NCI-H69 (cell line): Measurements from ENCODE around the gene SMC4.
A peak's percentile ranks its signal among the peaks of the same experiment; 100 is the strongest.

Experiments
- DNase-seq: peaks from one replicate; lab custom pipeline; 2025; lab: John Stamatoyannopoulos, UW

SMC4 gene

DNA sequence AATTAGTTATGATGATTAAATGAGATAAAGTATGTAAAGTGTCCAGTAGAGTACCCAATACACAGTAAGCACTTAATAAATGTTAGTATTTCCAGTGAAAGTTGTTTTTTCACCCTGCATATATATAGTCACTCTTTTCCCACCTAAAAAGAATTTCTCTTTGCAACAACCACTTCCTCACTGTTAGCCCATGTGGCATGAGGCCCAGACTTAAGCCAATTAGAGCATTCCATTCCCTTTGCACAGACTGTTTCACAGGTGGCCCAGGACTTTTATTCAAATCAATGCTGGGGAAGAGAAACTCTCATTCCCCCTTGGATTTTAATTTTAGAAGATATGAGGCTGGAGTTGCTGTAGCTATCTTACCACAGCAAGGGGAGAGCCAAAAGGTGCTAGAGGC, 4.2 kb upstream of the SMC4 start:
- DNase-seq, result peak; percentile 10

DNA sequence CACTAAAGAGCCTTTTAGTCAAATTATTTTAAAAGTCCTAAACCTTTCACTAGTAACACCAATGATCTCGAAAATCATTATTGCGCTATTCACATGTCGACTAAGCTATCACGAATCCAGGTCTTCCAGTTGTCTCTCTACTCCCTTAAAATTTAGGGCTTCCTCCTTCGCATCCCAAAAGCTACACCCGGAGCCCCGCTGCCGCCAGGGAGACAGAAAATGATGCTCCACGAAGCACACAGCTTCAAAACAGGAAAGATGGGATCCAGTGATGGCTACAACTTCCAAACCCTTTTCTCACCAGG, 678 bp upstream of the SMC4 start:
- DNase-seq, result no peak

DNA sequence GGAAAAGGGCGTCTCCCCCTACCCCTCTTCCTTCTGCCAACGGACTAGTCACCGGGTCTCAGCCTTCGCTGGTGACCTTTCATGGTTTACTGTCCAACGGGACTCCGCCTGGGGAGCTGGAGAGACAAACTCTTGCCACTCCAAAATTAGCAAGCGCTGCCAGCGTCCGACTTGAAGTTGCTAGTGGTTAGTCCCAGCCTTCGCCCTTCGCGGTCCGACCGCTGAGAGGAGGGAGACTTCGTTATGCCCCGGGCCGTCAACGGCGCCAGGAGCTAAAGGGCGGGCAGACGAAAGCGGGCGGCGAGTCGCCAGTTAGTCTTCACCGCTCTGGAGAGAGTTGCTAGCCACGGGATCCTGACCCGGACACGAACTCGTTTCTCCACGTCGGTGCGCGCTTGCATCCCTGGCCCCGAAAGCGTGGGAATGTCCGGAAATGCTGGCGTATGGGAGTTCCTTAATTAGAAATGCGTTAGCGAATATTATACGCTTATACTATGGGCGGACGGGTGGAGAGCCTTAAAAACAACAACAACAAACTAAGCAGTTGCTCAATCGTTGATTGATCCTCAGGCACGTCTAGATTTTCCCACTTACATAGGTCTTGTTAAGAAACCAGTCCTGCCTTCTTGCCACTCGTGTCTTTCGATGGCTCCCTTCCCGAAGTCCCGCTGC, 716 bp downstream of the SMC4 start:
- DNase-seq, result peak; percentile 63

DNA sequence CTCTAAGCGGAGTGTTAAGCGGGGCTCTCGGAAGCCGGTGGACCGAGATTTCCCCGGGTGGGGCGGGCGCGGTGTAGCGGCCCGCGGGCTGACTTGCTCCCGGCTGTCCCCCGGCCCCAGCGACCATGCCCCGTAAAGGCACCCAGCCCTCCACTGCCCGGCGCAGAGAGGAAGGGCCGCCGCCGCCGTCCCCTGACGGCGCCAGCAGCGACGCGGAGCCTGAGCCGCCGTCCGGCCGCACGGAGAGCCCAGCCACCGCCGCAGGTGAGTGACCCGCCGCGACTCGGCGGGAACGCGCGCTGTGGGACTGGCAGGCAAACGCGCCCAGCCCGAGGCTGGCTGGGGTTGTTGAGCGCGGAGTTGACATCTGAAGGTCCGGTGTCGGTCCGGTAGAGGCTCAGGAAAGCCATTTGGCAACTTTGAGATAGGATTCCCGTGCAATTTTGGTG, 1.3 kb downstream of the SMC4 start:
- DNase-seq, result peak; percentile 47

DNA sequence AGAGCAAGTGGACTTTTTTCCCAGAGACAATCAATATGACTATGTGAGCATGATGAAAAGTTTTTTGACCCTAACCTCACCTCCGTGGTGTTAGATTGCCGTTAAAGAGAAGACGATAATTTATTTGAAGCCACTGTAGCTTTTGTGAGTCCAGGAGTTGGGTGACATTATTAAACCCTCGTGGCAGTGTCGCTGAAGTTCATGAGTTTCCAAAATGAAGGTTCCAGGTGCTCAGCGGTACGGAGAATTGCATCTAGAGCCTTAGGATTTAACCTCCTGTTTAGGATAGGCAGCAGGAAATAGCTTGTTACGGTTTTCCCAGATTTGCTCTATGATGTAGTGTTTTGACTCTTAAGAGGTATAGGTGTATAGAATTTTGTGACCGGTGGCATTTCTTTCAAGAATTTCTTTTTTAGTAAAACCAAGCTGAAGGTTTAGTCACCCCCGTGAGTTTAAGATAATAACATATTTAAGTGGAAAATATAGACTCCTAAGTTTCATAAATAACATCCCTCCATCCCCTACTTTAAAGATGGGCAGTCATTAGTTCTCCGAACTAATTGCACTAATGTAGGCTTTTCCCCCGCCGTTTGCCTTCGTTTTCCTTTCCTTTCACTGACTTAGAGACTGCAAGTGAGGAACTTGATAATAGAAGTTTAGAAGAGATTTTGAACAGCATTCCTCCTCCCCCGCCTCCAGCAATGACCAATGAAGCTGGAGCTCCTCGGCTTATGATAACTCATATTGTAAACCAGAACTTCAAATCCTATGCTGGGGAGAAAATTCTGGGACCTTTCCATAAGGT, 2.0 kb downstream of the SMC4 start:
- peak; percentile 36 for DNase-seq

DNA sequence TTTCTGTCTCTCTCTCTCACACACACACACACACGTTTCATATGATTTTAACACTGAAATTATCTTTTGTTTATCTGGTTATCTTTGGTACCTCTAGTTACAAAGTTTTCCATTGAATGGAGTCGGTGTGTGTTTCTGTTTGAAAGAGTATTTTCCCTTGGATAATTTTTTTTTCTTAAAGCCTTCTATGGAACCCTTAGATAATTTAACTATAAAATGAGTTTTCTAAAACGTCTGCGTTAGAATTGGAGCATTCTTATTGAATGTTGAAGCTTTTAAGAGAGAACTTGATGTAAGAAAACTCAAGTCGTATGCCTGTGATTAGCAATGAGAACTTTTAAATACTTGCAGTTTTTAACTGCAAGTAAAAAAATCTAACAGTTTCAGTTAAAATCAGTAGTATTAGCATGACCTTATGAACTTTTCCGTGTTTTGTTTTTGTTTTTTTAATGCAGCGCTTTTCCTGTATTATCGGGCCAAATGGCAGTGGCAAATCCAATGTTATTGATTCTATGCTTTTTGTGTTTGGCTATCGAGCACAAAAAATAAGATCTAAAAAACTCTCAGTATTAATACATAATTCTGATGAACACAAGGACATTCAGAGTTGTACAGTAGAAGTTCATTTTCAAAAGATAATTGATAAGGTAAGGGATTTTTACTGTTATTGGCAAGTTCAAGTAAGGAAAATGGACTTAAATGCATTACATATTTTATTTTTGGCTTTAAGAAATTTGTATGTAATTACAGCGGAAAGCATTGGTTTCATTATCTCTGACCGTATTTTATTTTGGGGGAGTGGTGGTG, 3.0 kb downstream of the SMC4 start:
- DNase-seq, result no peak

DNA sequence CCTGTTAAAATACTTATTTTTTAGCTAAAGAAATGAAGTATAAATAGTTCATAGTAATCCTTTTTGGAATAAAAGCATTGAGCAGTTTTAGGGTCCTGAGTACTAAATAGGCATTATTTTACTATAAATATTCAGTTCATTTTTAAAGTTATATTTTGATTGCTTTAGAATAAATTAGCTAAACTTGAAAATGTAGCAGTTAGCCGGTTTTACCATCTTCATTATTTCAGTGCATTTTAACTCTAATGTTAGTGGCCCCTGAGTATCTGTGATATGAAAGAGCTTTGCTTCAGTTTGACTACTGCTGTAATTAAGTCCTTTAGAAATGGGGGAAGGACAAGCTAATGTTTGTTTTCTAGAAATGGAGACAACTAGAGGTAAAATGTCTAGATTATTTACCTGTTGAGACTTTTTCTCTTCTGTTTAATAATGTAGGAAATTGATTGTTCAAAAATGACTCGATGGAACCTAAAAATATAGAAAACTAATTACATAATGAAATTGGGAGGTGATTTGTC, 3.6 kb downstream of the SMC4 start:
- peak; percentile 7 for DNase-seq

DNA sequence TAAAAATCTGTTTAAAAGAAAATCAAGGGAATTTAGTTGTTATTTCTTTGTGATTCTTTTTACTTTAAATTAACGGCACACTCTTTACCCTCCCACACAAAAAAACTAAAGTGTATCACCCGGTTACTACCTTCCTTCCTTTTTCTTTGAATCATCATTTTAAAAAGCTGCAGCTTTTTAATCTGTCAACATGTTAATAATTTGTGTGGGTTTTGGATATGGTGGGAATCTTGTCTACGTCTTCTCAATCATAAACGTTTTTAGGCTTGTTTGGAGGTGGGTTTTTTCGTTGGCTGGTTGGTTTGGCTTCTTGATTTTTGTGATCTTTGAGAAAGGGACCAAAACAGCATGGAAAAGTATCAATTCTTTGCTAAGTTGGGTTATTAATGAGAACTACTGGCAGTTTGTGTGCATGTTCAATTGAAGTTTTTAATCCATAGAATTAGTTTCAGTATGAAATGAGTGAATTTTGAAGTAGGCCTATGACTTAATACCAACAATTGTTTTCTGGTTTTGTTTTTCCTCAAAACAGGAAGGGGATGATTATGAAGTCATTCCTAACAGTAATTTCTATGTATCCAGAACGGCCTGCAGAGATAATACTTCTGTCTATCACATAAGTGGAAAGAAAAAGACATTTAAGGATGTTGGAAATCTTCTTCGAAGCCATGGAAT, 4.5 kb downstream of the SMC4 start:
- no peak for DNase-seq

DNA sequence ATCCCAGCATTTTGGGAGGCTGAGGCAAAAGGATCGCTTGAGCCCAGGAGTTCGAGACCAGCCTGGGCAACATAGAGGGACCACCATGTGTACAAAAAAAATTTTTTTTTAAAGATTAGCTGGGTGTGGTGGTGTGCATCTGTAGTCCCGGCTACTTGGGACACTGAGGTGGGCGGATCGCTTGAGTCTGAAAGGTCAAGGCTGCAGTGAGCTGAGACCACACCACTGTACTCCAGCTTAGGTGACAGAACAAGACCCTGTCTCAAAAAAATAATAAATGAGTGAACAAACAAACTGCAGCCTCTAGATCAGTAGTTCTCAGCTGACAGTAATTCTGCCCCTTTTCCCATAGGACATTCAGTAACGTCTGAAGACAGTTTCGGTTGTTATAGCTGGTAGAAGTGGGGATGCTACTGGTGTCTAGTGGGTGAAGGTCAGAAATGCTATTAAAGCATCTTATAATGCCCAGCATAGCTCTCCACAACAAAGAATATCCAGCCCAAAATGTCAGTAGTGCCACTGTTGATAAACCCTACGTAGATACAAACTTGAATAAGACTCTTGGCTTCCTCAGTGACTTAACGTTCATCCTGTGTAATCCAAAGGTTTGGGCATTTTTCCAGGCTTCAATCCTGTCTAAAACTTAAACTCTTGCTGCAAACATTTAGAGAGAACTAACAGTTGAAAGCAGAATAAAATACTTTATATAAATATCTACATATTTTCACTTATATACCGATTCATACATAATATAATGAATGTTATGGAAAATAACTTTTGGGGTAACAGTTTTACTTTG, 10.6 kb downstream of the SMC4 start:
- DNase-seq, result no peak

DNA sequence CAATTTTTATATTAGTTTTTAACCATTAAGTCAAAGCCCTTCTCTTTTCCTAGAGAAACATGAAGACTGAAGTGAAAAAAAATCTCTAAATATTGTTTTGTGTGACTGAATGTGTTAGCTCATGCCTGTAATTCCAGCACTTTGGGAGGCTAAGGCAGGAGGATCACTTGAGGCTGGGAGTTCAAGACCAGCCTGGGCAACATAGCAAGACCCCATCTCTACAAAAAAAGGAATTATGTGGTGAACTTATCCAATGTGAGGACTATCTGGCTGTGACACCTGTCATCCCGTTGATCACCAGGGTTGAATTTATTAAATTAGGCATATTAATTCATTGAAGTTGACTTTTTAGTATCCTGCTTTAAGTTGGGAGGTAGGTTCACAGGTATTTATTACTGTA, 13.0 kb downstream of the SMC4 start:
- no peak for DNase-seq

DNA sequence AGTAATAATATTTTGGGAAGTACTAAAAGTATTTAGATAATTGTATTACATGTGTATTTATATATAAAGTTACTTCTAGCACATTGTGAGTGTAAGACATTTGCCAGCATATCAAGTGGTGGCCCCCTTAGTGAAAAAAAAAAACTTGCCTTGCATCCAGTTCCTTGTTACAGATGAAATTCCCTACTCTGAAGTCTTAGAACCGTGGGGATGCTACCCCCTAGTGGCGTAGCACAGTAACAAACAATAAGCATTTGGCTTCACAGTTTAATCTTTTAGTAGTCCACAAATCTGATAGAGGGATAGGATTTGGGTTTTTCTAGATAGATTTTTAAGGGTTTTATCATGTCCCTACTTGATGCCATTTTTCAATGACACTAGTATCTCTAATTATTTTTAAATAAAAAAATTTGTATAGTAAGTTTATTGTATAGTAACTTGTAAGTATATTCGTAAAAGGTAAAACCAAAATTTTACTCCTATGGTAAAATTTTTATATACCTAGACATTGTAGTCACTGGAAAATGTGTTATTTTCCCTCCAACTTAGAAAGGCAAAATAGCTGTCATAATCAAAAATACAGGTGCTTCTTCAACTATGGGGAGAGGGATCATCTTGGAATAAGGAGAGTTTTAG, 14.3 kb downstream of the SMC4 start:
- DNase-seq, result peak; percentile 70

DNA sequence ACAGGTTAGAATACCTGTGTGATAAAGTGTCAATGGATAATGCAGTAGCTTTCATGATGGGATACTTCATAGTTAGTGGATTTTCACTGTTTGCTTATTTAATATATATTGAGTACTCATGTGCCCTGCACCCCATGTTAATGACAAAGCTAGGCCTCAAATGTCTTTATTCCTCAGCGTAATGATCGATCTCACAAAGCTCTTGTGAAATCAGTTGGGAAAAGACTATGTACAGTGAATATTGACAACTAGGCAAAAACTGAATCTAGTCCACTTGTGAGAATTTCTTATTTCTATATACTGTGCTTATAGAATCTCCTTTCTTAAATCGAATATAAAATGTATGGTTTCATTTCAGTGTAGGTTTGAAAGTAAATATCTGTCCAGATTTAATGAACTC, 17.9 kb downstream of the SMC4 start:
- DNase-seq, result no peak

DNA sequence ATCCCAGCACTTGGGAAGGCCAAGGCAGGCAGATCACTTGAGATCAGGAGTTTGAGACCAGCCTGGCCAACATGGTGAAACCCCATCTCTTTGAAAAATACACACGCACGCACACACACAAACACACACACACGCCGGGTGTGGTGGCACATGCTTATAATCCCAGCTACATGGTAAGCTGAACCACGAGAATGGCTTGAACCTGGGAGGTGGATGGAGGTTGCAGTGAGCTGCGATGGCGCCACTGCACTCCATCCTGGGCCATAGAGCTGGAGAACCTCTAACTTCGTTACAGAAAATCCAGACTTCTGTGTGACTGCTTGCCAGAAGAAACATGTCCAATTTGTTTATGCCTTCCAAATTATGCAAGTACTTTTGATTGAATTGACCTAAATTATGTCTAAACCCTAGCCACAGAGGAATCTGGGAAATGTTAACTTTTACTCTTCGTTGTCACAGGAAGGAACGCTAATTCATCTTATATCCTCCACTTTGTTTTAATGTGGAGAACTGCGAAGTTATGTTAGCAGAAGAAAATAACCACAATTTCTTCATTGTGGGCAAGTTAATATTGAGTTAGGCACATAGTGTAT, 28.5 kb downstream of the SMC4 start:
- DNase-seq, result no peak

DNA sequence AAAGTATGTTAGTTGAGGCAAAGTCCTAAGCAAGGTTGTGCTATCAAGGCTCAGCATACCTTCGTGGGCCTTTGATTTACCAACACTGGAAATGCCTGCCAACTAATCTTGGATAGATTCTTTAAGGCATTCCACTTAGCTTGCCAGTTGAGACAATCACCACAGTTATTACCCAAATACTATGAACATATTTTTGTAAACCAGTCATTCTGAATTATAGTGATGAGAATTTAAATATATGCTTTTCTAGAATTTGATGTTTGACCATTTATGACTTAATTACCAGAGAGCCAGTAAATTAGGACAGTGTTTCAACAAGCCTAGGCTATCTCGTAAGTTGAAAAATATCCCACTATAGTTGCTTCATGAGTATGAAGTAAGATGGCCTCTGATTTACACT, 34.6 kb downstream of the SMC4 start:
- no peak for DNase-seq

DNA sequence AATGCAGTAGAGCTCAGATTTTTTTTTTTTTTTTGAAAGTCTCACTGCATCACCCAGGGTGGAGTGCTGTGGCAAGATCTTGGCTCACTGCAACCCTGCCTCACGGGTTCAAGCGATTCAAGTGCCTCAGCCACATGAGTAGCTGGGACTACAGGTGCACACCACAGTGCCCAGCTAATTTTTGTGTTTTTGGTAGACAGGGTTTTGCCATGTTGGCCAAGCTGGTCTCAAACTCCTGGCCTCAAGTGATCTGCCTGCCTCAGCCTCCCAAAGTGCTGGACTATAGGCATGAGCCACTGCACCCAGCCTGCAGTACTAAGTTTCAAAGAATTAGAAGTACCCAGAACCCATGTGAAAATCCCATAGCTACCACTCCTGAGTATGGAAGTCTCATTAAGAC, 35.6 kb downstream of the SMC4 start:
- no peak for DNase-seq

DNA sequence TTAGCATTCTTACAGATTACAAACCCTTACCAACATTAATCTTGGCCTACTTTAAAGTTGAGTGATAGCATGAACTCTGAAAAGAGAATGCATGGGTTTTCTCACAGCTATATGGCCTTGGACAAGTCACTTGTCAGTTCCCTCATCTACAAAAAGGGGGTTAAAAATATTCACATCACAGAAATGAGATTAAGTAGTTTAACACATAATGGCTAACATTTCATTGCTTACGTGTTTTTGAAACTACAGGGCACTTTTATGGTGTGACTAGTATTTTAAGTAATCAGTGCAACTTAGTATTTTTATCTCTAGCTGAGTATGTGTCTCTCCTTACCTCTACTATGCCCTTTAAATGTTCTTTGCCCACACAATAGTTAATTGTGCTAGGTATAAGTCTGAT, 36.3 kb downstream of the SMC4 start:
- DNase-seq, result no peak

DNA sequence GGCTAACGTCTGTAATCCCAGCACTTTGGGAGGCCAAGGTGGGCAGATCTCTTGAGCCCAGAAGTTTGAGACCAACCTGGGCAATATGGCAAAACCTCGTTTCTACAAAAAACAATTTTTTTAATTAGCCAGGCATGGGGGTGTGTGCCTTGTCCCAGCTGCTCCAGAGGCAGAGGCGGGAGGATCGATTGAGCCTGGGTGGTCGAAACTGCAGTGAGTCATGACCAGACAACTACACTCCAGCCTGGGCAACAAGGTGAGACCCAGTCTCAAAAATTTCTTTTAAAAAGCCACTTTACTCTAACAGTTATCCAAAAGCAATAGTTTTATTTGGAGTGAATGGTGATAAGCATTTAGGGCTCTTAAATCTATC, 37.6 kb downstream of the SMC4 start:
- no peak for DNase-seq

DNA sequence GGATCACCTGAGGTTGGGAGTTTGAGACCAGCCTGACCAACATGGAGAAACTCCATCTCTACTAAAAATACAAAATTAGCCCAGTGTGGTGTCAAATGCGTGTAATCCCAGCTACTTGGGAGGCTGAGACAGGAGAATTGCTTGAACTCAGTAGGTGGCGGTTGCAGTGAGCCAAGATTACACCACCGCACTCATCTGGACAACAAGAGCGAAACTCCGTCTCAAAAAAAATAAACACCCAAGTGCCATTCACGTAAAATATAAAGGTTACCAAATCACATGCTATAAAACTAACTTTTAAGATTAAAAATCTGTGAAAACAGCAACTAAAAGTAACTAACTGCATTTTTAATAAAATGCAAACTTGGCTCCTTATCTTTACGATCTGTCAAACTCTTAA, 41.2 kb downstream of the SMC4 start:
- DNase-seq, result no peak

DNA sequence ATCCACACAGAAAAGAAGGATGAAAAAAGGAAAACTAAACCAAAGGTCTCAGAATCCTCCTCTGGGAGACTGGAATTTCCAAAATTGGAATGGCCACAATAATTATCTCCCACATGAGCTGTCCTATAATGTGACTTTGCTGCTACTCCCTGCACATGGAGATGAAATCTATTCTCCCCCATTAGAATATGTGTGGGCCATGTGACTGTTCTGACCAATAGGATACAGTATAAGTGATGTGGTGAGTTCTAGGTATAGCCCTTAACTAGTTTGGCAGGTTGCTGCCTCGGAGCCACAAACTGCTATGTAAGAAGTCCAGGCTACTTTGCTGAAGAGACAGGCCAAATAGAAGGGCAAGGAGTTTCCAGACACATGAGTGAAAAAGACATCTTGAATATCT, 45.0 kb downstream of the SMC4 start:
- no peak for DNase-seq

DNA sequence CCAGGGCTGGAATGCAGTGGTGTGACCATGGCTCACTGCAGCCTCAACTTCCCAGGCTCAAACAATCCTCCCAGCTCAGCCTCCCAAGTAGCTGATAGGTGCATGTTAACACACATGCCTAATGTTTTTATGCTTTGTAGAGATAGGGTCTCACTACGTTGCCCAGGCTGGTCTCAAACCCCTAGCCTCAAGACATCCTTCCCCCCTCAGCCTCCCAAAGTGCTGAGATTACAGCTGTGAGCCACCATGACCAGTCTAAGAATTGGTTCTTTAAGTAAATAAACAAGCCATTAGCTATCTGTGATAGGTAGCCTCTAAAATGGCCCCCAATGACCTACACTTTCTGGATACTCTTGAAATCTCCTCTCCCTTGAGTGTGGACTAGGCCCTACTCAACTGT, 46.4 kb downstream of the SMC4 start:
- DNase-seq, result no peak
